ENCODE measurements around the gene GPR160.
"Not testable (repeated sequence)": the region's sequence is repeated elsewhere in the genome, so short reads cannot be mapped to it uniquely, and the experiment has no call there.

Gene GPR160

GRCh38 chr3:170111147-170111771, 73.5 kb downstream of the GPR160 start:
- DNase-seq (ENCODE audit: low read depth): no peak

GRCh38 chr3:170114165-170114564, 76.4 kb downstream of the GPR160 start:
- not testable (repeated sequence) for DNase-seq (ENCODE audit: low read depth)

- no peak for DNase-seq (ENCODE audit: low read depth)
These were observed 79.3 kb downstream of the GPR160 start for GRCh38 chr3:170117134-170117533.

GRCh38 chr3:170128259-170128976, 90.6 kb downstream of the GPR160 start:
- no peak for DNase-seq (ENCODE audit: low read depth)

- DNase-seq (ENCODE audit: low read depth): no peak
These were observed 91.2 kb downstream of the GPR160 start for GRCh38 chr3:170128977-170129431.

- DNase-seq (ENCODE audit: low read depth): no peak
These were observed 92.7 kb downstream of the GPR160 start for GRCh38 chr3:170130532-170130931.

GRCh38 chr3:170132335-170132734, 94.5 kb downstream of the GPR160 start:
- no peak for DNase-seq (ENCODE audit: low read depth)

All from stimulated activated CD8-positive, alpha-beta memory T cell treated with anti-CD3 and anti-CD28 coated beads, Interleukin-12 subunit alpha, Interleukin-12 subunit beta, amount 100 ng/mL, for 1 hour (primary cell).